HepG2 (cell line): ENCODE data around the gene ART1. TPM values are rescaled to one million over a fixed set of nuclear protein-coding genes. Genes with fewer than 3 reads are reported as not detected.
A peak's percentile ranks its signal among the peaks of the same experiment; 100 is the strongest.

ENCODE experiments used
- ESRRA ChIP-seq: sonication (generic); formaldehyde crosslinking; IDR thresholded peaks from 2 replicates; pipeline ENCODE4 v1.5.1; 2020; ENCODE audit warnings: mild to moderate bottlenecking, low read depth, missing genetic modification reagents
- FOXJ3 ChIP-seq: sonication (generic); formaldehyde crosslinking; IDR thresholded peaks from 2 replicates; pipeline ENCODE4 v1.4.0; 2020; ENCODE audit warnings: missing genetic modification reagents, mild to moderate bottlenecking, borderline replicate concordance
- ISL2 ChIP-seq: sonication (generic); formaldehyde crosslinking; IDR thresholded peaks from 2 replicates; pipeline ENCODE4 v1.5.0; 2020; ENCODE audit warnings: missing genetic modification reagents
- SIN3B ChIP-seq: fragments of 150-350 bp; IDR thresholded peaks from 2 replicates; pipeline ENCODE4 v1.6.1; 2014; ENCODE audit warnings: low read length
- SOX6 ChIP-seq, 2 experiments: fragments of 450-650 bp in 1 of 2; sonication (generic) in 1 of 2; formaldehyde crosslinking in 1 of 2; IDR thresholded peaks; 2 replicates each; pipeline versions ENCODE4 v1.4.0 to v1.6.1; 2017 to 2020; ENCODE audit warnings: antibody characterized with exemption in 1 of 2, mild to moderate bottlenecking in 1 of 2, missing genetic modification reagents in 1 of 2
- ZBTB43 ChIP-seq: sonication (generic); formaldehyde crosslinking; conservative IDR thresholded peaks from 2 replicates; pipeline ENCODE4 v1.4.0; 2020; ENCODE audit warnings: missing genetic modification reagents
- ZNF121 ChIP-seq: sonication (generic); formaldehyde crosslinking; IDR thresholded peaks from 2 replicates; pipeline ENCODE4 v1.5.0; 2020; ENCODE audit warnings: mild to moderate bottlenecking, missing genetic modification reagents
- ZNF138 ChIP-seq: sonication (generic); formaldehyde crosslinking; IDR thresholded peaks from 2 replicates; pipeline ENCODE4 v1.5.0; 2020; ENCODE audit warnings: mild to moderate bottlenecking, low read depth, missing genetic modification reagents
- ZNF160 ChIP-seq: sonication (generic); formaldehyde crosslinking; IDR thresholded peaks from 2 replicates; pipeline ENCODE4 v1.8.0; 2022; ENCODE audit warnings: mild to moderate bottlenecking, inconsistent platforms, missing genetic modification reagents
- ZNF382 ChIP-seq: sonication (generic); formaldehyde crosslinking; IDR thresholded peaks from 2 replicates; pipeline ENCODE4 v1.5.0; 2020; ENCODE audit warnings: missing genetic modification reagents, mild to moderate bottlenecking, borderline replicate concordance
- ZNF737 ChIP-seq: sonication (generic); formaldehyde crosslinking; IDR thresholded peaks from 2 replicates; pipeline ENCODE4 v1.5.0; 2020; ENCODE audit warnings: missing genetic modification reagents, mild to moderate bottlenecking, borderline replicate concordance
- ZNF784 ChIP-seq: sonication (generic); formaldehyde crosslinking; IDR thresholded peaks from 2 replicates; pipeline ENCODE4 v1.5.1; 2020; ENCODE audit warnings: missing genetic modification reagents, mild to moderate bottlenecking, borderline replicate concordance
- ZNF83 ChIP-seq: sonication (generic); formaldehyde crosslinking; IDR thresholded peaks from 2 replicates; pipeline ENCODE4 v1.4.0; 2020; ENCODE audit warnings: missing genetic modification reagents, mild to moderate bottlenecking, borderline replicate concordance
- polyA plus RNA-seq, 8 experiments: library from polyadenylated mRNA; depleted of rRNA in 3 of 8; stranded (reverse) in 7 of 8; unstranded in 1 of 8; fragments of >200 nt; fragmentation: Illumina TruSeq in 4 of 8; extraction: Trizol in 4 of 8; gene quantifications; 2 replicates each; pipeline versions ENCODE4 v1.2.1 to v1.2.3, GENCODE V29; 2011 to 2016; ENCODE audit warnings: low read depth in 4 of 8, missing spikeins in 1 of 8, mixed read lengths in 1 of 8; ENCODE audit not compliant: insufficient read depth in 1 of 8
- total RNA-seq, 5 experiments: library from RNA; depleted of rRNA; stranded (reverse); fragments of >200 nt; fragmentation: Illumina TruSeq; extraction: Trizol; gene quantifications; 2 replicates each; pipeline ENCODE4 v1.2.3, GENCODE V29; 2016; ENCODE audit warnings: low read depth in 1 of 5
- TF ChIP-seq, protein P1 (sequence below): sonication (generic); formaldehyde crosslinking; IDR thresholded peaks from 2 replicates; pipeline ENCODE4 v1.4.0; 2020; ENCODE audit warnings: mild to moderate bottlenecking, missing genetic modification reagents, borderline replicate concordance
- TF ChIP-seq, protein P2 (sequence below): sonication (generic); formaldehyde crosslinking; IDR thresholded peaks from 2 replicates; pipeline ENCODE4 v1.9.0; 2021; ENCODE audit warnings: missing genetic modification reagents, borderline replicate concordance
- TF ChIP-seq, protein P3 (sequence below): IDR thresholded peaks from 2 replicates; pipeline ENCODE4 v1.6.1; 2016; ENCODE audit warnings: missing compliant biosample characterization, missing genetic modification reagents, borderline replicate concordance

The ART1 gene
- total and polyA plus RNA-seq, 2 of the 13 experiments (the other 11 are each of a cell fraction or from before 2014, with no cell fraction given) = not detected

DNA sequence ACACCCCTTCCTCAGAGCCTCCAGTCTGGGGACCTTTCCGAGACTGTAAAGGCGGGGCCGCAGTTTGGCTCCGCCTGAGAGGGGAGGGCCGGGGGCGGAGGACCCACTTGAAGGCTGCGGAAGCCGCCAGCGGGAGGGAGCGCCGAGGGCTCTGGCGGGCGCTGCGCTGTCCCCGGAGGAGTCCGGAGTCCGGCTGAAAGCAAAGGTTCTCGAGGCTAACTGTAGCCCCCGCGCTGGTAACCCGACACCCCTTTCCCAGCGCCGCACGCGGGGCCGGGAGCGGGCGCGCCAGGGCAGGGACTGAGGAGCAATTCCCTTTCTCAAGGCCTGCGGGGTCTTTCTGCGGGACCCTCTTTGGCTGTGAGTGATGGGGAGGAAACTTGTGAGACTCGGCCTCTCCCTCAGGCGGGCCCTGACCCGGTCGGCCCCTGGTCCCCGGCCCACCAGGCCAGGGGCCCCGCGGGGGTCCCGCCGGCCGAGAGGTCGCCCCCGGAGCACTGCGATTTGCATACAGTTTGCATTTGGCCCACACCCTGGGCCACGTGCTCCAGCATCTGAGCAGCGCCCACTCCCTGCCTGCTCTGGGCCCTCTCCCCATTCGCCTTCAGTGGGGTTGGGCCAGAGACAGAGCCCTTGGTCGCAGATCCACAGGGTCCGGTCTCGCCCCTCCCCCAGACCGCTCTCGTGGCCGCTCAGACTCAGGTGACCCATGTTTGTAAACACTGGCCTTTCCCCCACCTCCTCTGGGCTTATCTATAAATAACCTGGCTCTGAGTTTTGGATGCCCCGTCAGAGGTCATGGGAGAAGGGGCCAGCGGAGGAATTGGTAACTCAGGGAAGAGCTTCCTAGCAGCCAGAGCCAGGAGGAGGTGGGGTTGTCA, 2.6 kb upstream of the ART1 start (continued):
- TF ChIP-seq, protein P1, sequence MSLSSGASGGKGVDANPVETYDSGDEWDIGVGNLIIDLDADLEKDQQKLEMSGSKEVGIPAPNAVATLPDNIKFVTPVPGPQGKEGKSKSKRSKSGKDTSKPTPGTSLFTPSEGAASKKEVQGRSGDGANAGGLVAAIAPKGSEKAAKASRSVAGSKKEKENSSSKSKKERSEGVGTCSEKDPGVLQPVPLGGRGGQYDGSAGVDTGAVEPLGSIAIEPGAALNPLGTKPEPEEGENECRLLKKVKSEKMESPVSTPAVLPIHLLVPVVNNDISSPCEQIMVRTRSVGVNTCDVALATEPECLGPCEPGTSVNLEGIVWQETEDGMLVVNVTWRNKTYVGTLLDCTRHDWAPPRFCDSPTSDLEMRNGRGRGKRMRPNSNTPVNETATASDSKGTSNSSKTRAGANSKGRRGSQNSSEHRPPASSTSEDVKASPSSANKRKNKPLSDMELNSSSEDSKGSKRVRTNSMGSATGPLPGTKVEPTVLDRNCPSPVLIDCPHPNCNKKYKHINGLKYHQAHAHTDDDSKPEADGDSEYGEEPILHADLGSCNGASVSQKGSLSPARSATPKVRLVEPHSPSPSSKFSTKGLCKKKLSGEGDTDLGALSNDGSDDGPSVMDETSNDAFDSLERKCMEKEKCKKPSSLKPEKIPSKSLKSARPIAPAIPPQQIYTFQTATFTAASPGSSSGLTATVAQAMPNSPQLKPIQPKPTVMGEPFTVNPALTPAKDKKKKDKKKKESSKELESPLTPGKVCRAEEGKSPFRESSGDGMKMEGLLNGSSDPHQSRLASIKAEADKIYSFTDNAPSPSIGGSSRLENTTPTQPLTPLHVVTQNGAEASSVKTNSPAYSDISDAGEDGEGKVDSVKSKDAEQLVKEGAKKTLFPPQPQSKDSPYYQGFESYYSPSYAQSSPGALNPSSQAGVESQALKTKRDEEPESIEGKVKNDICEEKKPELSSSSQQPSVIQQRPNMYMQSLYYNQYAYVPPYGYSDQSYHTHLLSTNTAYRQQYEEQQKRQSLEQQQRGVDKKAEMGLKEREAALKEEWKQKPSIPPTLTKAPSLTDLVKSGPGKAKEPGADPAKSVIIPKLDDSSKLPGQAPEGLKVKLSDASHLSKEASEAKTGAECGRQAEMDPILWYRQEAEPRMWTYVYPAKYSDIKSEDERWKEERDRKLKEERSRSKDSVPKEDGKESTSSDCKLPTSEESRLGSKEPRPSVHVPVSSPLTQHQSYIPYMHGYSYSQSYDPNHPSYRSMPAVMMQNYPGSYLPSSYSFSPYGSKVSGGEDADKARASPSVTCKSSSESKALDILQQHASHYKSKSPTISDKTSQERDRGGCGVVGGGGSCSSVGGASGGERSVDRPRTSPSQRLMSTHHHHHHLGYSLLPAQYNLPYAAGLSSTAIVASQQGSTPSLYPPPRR = peak; percentile 30; the same call in 1 of the 2 replicates
- 0 out of 2 replicates have a peak, but pooled peaks have one; percentile 17 for TF ChIP-seq ISL2 (CRISPR knock-in tag)
- TF ChIP-seq, protein P2, sequence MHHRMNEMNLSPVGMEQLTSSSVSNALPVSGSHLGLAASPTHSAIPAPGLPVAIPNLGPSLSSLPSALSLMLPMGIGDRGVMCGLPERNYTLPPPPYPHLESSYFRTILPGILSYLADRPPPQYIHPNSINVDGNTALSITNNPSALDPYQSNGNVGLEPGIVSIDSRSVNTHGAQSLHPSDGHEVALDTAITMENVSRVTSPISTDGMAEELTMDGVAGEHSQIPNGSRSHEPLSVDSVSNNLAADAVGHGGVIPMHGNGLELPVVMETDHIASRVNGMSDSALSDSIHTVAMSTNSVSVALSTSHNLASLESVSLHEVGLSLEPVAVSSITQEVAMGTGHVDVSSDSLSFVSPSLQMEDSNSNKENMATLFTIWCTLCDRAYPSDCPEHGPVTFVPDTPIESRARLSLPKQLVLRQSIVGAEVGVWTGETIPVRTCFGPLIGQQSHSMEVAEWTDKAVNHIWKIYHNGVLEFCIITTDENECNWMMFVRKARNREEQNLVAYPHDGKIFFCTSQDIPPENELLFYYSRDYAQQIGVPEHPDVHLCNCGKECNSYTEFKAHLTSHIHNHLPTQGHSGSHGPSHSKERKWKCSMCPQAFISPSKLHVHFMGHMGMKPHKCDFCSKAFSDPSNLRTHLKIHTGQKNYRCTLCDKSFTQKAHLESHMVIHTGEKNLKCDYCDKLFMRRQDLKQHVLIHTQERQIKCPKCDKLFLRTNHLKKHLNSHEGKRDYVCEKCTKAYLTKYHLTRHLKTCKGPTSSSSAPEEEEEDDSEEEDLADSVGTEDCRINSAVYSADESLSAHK (CRISPR knock-in tag) = no peak
- TF ChIP-seq ZBTB43 = no peak
- TF ChIP-seq SIN3B = no peak
- TF ChIP-seq ZNF138 (CRISPR knock-in tag) = no peak
- TF ChIP-seq SOX6 (IDR thresholded peaks at IDR 0.05) = no peak
- TF ChIP-seq SOX6 (CRISPR knock-in tag; IDR thresholded peaks at IDR 0.05) = peak; percentile 42
- TF ChIP-seq ZNF160 (CRISPR knock-in tag) = 0 out of 2 replicates have a peak, but pooled peaks have one; percentile 70
- TF ChIP-seq ZNF121 (CRISPR knock-in tag) = 0 out of 2 replicates have a peak, but pooled peaks have one; percentile 11
- TF ChIP-seq ZNF784 (CRISPR knock-in tag) = 0 out of 2 replicates have a peak, but pooled peaks have one; percentile 54
- no peak for TF ChIP-seq FOXJ3 (CRISPR knock-in tag)
- no peak for TF ChIP-seq ZNF83
- no peak for TF ChIP-seq ZNF737 (CRISPR knock-in tag)
- TF ChIP-seq ZNF382 (CRISPR knock-in tag) = no peak
- TF ChIP-seq, protein P3, sequence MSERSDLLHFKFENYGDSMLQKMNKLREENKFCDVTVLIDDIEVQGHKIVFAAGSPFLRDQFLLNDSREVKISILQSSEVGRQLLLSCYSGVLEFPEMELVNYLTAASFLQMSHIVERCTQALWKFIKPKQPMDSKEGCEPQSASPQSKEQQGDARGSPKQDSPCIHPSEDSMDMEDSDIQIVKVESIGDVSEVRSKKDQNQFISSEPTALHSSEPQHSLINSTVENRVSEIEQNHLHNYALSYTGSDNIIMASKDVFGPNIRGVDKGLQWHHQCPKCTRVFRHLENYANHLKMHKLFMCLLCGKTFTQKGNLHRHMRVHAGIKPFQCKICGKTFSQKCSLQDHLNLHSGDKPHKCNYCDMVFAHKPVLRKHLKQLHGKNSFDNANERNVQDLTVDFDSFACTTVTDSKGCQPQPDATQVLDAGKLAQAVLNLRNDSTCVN (CRISPR knock-in tag) = no peak
- TF ChIP-seq ESRRA (CRISPR knock-in tag) = no peak
